Inflammatory macrophage treated with lipopolysaccharide for 1 hour (primary cell): ENCODE measurements around the gene RFX2.

Experiments
- DNase-seq, 2 donors: peaks; one replicate each; pipeline ENCODE4 v3.0.0-alpha.2; 2020 to 2022

The RFX2 gene

DNA sequence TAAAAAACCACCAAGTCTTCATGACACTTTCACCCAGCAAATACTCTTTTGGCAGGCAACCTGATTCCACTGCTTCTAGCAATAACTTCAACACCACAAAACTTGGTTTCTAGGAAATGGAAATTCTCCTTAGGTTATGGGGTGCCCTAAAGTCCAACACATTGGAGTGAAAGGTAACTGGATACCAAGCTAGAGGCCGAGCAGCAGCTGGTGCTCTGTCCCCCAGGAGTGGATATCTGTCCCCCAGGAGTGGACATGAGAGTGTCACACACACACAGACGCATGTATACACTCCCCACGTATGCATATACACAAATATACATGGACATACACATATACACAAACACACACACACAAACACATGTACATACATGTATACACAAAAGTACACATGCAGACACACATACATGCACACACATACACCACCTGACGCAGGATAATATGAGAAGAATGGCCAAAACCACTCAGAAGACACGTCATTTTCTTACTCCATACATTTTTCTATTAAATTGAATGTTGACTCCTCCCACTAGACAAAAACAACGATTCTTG lies 50.8 kb downstream of the RFX2 start:
- DNase-seq: no peak

DNA sequence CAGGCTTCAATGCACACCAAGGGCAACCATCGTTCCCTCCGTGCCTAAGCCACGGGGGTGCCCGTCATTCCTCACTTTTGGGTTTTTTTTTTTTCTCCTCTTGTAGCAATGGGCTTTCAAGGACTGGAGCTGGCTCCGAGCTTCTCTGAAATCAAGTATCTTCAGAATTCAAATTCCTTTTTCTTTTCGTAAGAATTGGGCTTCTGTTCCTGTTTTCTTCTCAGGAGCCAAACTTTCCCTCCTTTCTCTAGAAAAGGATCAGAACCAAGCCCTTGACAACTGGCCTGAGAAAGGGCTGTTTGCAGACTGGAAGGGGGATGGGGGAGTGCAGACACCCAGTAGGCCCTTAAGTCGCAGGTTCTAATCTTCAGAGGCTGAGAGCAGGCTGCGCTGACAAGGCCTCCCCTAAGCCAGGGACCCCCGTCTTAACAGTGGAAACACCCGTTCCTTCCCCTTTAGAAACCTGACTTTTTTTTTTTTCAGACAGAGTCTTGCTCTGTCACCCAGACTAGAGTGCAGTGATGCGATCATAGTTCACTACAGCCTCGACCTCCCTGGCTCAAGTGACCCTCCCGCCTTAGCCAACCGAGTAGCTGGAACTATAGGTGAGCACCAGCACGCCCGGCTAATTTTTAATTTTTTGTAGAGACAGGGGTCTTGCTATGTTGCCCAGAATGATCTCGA lies 51.6 kb downstream of the RFX2 start:
- no peak for DNase-seq

DNA sequence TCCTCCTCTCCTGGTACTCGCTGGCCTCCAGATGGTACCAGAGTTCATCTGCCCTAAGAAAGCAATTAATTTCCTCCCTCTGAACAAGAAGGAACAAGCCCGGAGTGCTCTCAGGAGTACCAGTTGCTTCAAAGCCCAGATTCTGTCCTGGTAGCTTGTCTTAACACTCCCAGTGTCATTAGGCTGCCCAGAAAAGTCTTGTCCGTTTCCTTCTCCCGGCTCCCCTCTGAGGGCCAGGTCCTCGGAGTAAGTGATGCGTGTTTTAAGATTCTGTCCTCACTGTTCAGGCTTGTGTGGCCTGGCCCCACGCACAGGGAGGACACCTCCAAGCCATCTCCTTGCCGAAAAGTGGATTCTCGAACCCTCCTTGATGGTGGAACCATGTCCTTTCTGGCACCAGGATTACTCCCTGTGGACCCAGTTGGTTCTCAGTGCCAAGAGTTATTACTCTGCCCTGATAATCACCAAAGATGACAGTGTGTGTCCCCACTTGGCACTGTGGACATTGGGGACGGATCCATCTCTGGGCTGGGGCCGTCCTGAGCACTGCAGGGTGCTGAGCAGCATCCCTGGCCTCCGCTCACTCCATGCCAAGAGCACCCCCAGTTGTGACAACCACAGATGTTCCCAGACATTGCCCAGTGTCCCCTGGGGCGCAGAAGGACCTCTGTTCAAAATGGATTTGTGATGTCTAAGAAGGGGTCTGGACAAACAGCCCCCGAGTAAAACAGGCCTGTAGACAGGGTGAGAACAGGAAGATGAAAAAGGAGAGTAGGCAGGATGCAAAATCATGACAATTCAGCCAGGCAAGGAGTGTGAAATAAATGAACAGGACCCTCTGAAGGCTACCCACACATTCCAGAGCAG lies 52.4 kb downstream of the RFX2 start:
- no peak for DNase-seq

DNA sequence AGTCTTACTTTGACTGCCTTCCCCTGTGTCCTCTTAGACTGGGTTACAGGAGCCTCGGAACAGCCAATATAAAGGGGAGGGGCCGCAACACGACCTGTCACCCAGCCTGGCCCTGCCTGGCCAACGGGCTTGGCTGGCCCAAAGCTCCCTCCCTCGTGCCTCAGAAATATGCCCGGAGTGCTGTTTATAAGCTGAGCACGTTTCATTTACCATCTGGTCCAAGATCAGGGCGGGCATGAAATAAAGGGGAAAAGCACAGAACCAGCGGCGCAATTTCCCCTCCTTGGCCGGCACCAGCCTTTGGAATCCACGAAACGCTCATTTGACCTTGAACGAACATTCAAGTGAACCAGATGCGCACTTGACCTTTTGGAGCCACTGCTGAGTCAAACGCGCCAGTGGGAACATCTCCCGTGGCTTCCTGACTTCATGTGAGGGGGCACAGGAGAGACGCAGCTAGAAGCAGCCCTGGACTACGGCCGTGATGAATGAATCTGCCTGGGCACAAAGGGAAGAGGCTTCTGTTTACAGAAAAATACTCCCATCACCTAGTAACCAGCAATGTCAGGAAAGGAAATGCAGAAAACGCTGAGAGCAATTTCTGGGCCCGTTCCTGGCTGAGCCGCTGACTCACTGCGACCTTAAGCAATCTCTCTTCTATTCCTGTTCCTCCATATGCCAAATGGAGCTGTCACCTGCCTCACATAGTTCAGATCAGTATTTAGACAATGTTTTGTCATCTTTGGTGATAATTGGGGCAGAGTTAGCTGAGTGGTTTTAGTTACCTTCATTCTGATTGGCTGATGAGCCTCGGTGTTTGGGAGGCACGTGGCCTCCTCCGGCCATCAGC lies 53.3 kb downstream of the RFX2 start:
- peak; percentile 86 to 88 for DNase-seq

DNA sequence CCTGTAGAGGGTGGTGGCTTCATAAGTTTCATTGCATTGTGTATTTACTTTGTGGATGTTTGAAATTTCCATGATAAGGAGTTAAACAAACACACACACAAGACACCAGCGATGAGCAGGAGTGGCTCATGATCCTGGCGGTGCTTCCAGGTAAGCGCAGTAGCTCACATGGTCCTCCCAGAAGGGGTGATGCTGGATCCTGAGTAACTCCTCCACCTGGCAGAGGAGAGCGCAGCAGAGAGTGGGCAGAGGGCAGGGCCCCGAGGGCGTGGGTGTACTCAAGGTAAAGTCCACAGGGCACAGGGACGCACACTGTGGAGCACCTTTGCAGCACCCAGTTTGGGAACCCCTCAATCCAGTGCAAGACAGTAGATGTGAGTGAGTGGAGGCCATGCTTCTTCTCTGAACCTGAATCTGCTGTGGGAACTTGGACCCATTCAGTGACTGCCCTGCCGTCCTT lies 54.0 kb downstream of the RFX2 start:
- no peak for DNase-seq

DNA sequence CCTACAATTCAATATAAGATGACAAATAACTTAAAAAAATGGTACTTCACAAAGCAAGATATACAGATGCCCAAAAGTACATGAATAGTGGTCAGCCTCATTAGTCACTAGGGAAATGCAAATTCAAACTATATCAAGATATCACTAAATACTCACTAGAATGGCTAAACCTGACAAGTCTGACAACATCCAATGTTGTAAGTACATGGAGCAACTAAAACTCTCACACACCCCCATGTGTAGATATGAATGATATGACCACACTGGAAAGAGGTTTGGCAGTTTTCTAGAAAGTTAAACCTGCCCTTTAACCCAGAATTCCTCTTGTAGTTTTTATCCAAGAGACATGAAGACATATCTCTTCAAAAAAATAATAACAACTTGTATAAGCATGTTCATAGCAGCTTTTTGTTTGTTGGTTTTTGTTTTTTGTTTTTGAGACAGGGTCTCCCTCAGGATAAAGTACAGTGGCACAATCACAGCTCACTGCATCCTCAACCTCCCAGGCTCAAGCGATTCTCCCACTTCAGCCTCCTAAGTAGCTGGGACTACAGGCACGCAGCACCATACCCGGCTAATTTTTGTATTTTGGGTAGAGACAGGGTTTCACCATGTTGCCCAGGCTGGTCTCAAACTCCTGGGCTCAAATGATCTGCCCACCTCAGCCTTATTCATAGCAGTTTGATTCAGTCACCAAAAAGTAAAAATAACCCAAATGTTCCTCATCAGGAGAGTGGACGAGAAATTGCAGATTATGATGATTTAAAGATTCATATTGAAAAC lies 55.1 kb downstream of the RFX2 start:
- DNase-seq: no peak

DNA sequence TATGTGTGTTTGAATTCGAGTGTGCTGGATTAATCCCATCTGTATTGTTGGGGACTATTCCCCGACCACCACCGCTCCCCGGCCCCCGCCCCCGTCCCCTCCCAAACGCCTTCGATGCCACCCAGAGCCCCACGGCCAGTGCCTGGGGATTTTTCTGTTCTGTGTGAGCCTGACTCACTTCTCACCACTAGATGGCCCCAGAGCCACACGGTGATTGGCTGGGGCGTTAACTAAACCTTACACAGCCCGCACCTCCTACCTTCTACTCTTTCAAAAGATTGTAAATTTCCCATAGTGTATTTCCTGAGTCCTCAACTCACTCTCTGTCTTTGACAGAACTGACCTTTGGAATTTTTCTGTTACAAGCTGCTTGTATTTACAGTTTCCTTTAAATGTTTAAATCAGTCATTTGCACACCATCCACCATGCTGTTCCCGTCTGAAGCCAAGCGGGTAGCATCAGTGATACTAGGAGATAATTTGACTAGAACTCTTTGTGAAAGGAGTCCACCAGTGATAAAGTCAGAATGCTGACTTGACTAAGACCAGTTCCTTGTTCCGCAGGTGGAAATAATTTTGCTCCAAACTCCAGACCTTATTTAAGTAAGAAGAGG lies 61.4 kb downstream of the RFX2 start:
- peak; percentile 80 to 93 for DNase-seq

DNA sequence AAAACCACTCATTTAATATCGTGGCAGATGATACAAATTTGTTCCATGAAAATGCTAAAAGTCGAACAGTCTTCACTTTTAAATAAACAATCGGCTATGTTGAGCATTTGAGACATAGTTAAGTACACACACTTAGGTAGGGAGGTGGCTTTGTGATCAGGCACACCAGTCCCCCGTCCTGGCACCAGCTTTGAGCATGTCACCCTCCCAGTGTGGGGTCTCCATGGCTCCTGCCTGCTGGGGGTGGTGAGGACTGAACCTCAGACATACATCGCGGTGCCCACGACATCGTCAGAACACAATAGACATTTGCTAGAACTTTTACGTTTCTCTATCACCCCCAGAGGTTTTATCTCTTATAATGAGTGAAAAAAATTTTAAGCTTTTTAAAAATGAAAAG lies 62.0 kb downstream of the RFX2 start:
- DNase-seq: no peak

DNA sequence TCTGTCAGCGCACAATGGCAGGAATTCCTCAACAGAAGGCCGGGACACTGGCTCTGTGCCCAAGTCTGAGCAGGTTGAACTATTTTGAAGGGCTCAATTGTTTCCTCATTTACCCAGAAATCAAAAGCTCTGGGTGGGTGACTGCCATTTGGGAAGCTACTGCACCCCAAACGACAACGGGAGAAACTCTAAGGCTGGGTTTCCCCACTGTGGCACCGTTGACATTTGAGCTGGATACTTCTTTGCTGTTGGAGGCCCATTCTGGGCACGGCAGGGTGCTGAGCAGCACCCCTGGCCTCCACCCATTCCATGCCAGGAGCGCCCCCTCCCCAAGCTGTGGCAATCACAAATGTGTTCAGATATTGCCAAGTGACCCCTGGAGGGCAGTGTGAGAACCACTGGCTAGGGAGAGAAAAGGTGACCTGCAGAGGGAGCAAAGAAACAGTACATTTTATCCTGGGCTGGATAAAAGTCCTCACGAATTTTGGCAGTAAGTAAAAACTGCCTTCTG lies 62.5 kb downstream of the RFX2 start:
- DNase-seq: no peak

DNA sequence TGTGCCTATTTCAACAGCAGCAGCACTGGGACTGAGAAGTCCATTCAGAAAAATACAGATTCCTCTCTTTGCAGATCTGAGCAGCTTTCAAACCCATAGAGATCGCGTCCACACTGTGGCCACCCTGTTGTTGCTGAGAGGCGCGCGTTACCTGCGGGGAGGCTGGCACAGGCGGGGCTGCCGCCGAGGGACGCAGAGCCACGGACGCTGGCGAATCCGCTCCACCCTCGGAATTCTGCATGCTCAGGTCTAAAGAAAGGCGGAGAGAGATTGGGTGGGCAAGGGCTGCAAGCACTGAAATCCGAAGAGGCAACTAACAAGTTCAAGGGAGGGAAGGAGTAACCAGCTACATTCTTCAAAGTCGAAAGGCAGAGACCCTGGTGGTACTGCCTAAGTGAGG lies 63.0 kb downstream of the RFX2 start:
- DNase-seq: no peak

DNA sequence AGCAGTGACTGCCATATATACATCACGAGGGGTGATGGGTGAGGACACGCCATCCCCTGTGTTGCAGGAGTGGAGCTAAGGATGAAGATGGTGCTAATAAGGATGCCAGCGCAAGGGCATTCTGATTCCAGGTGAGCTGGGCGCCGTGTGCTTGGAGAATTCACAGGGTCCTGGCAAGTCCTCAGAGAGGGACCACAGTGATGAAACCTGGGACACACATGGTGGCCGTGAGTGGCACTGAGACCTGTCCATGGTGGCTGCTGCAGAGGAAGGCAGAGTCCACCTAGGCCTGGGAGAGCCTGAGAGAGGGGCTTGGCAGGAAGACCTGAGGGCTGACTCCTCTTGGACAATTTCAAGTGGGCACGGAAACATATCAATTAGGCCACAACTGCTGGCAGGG lies 65.2 kb downstream of the RFX2 start:
- DNase-seq: no peak

DNA sequence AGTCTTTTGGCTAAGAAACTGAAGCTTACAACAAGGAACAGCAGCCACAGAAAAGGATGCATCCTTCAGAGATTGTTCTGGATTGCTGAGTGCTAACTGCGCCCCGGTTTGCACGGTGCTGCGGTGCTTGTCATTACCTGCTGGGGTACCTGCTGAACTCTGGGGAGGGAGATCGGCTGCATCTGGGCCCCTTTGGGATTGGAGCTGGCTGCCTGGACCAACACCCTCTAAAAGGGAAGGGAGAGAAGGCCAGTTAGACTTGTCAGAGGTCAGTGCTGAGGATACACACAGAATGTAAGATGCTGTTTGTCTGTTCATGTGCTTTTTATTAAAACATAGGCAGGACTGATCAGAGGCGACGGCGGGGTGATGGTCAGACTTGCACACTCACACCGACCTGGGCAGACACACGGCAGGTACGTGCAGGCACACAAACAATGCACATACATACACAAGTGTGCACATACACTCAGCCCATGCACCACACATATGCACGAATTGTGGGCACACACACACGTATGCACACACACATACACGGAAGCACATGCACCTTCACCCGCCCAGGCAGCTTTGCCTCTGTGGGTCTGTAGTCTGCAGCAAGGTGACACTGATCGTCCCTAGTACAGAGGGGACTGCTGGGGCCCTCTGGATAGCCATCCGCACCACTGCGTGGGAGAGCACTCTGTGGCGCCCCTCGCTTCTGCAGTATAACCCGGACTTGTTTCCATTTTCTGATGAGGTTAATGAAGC lies 66.1 kb downstream of the RFX2 start:
- DNase-seq: no peak

DNA sequence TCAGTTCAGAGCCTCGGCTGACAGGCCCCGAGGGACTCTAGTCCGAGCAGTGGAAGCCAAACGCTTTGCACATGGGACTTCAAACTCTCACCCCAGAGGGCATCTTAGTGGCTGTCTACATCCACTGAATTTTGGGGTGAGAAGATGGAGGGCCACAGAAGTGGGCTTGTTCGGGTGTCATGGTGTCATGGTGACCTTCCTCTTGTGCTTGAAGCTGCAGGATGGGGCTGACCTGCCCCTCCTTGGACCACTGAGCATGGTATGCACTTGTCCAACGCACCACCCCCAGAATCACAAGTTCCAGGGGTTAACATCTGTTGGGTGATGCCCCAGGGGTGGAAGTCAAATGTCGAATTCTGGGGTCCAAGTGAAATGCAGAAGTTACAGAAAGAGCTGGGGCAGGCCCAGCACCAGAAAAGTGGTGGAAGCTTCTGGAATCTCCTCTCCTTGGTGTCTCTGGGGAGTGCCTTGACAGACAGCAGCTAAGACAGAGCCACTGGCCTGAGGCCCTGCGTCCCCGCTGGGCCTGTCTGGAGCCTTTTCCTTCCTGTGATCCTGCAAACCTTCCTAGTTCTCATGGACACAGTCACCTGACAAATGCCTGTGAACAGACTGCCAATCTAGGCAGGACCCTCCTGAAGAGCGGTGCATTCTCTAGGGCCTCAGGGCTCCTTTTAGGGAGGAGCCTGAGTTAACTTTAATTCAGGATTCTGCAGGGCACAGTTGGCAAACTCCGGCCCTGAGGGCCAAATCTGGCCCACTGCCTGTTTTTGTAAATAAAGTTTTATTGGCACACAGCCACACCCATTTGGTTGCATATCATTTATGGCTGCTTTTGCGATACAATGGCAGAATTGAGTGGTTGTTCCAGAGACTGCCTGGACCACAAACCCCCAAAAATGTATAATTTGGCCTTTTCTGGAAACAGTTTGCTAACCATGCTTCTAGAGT lies 67.2 kb downstream of the RFX2 start:
- DNase-seq: no peak

DNA sequence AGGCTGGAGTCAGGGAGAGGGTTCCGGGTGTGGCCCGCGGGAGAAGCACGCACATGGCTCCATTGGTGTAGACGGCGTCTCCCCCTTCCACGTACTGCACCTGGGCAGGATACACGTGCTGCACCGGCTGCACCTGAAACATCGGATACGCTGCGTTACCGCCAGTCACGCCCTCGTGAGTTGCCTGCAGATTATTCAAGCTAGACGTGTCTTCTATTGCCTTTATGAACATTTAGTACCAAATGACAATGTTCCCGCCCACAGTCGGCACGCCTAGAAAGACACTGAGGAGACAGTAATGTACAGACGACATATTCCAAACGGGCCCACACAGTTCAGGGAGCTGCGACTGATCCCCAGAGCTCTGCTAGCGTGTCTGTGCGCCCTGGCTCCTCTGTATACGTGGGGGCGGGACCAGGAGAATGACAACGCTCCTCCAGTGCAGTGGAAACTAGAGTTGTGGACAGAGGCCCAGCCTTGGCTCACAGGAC lies 68.3 kb downstream of the RFX2 start:
- DNase-seq: no peak

DNA sequence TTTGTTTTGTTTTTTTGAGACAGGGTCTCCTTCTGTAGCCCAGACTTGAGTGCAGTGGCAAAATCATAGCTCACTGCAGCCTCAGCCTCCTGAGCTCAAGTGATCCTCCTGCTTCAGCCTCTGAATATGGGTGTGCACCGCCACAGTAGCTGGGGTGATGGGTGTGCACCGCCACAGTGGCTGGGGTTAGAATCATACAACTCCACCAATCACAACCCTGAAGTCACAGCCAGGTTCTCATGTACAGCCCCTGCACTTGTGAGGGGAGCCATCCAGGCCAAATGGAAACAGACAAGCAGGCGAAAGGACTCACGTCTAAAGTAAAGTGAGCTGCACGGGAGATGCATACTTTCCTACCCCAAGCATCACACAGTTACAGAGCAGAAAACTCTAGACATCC lies 69.2 kb downstream of the RFX2 start:
- no peak for DNase-seq

DNA sequence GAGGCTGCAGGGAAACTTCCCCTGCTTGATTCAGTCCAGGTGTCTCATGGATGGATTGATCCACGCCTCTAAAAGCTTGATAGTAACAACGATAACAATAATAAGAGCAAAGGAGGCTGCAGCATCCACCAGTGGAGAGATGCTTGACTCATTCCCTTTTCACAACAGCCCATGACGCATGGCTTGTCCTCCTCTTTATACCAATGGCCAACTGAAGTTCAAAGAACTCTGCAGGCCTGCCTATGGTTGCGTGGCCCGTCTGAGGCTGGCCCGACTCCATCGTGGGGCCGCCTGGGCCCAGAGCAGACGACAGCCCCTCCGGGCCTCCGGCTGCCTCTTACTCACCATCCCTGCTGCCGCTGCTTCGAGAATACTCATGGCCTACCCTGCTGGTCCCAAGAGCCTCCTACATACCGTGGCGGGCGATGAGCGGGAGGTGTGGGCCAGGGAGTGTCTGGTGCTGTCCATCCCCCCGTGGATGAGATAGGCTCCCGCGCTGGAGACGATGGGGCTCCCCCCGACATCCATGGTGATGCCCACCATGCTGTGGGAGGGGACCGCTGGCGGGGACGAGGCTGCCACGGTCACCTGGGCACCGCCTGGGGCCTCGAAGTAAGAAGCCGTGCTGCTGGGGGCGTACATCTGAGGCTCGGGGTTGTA lies 70.6 kb downstream of the RFX2 start:
- no peak for DNase-seq

DNA sequence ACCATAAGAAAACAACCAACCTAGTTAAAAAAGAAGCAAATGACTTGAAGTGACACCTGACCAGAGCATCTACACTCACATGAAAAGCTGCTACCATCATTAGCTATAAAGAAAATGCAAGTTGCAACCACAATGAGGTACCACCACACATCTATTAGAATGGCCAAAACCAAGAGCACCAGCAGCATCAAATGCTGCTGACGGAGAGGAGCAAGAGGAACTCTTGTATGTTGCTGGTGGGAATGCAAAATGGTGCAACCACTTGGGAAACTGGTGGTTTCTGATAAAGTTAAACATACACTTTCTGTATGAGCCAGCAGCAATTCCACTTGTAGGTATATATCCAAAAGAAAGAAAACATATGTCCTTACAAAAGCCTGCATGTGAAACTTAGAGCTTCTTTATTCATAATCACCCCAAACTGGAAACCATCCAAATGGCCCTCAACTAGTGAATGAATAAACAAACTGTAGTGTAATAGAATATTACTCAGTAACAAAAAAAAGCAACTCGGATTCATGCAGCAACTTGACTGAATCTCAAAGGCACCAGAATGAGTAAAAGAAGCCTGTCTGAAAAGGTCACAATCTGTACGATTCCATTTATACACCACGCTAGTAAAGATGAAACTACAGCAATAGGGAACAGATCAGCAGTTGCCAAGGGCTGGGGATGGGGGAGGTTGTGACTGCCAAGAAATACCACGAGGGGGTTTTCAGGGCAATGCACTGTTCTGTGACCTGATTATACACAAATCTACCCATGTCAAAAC lies 71.5 kb downstream of the RFX2 start:
- DNase-seq: no peak

DNA sequence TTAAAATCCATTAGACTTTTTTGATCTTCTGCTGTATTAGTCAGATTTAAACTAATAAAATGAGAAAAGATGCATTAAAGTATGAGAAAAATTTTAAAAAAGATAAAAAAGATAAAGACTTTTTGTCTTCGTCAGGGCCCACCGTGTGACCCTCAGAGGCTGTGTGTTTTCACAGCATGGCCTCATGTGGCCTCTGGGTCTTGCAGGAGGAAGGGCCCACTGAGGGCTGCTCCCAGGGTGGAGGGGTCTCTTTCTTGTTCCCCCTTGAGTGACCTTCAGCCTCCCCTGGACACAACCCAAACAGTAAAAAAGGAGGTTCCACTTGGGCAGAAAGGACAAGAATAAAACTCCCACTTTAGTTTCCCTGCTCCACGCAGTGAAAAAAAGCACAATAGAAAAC lies 75.3 kb downstream of the RFX2 start:
- no peak for DNase-seq
